Measurements from ENCODE around the gene KMT2A. TPM values are rescaled to one million over a fixed set of nuclear protein-coding genes. Genes with fewer than 3 reads are reported as not detected.

Gene KMT2A
- total and polyA plus RNA-seq, 2 donors (not counting 3 experiments of a cell fraction or from before 2014, with no cell fraction given) = 23.5 to 63.9 TPM

DNA sequence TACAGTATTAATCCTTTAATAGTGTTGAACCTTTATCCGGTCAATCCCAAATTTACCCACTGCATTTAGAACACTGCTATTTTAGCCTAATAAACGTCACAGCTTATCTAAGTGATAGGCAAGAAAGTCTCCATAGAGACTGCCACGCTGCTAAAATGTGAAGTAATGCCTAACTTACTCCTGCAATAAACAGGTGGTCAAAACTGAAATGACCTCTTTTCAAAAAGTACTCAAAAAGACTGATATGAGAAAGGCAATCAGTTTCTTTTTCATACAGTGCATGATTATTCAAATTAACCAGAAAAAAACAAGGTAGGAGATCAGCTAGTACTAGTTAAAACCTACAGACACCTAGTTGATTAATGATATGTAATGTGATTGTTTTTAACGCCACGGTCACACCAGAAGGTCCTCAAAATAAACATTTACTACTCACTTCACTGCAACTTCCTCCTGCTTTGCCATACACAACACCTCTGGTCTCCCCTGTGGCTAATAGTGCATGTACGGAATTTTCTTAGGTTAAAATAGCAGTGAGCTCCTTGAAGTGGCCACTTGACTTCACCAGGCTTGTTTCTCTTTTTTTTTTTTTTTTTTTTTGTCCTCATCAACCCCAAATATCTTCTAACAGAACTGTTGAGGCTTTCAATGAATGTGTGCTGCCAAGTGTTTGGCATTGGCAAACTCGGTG is 26.1 kb upstream of the KMT2A start:
- Histone ChIP-seq H3K4me1 (ENCODE audit: control insufficient read depth, extremely low read depth, insufficient read depth, low read length) (peaks cover under 1% of the 10 kb centered on the region), H3K27me3 (ENCODE audit: control insufficient read depth in 2 of 2, insufficient read depth in 2 of 2, low read length in 2 of 2) (no peaks in the 10 kb centered on the region), H2AFZ (ENCODE audit: low read depth, low read length) (no peak overlapping the region), H3K9me3 (replicated peaks; ENCODE audit: control insufficient read depth, insufficient read depth, low read length) (no peaks in the 10 kb centered on the region), H3K27ac (ENCODE audit: insufficient read depth, low read depth, low read length) (no peak overlapping the region), H3K9me1 (replicated peaks; ENCODE audit: control insufficient read depth, extremely low read depth, insufficient read depth, low read length) (no peaks in the 10 kb centered on the region), H3K36me3 (ENCODE audit: control insufficient read depth in 2 of 2, extremely low read depth in 1 of 2, insufficient read depth in 2 of 2, low read length in 2 of 2) (peaks cover 3 to 6% of the 10 kb centered on the region in 2 experiments), H3K9ac (replicated peaks; ENCODE audit: extremely low read depth, insufficient read depth, low read length) (no peak overlapping the region), H3K4me2 (ENCODE audit: insufficient read depth, low read length) (no peak overlapping the region), H4K20me1 (replicated peaks; ENCODE audit: control insufficient read depth, extremely low read depth, insufficient read depth, low read length) (no peaks in the 10 kb centered on the region), H3K79me2 (ENCODE audit: control insufficient read depth, insufficient read depth, low read length) (peaks cover 25% of the 10 kb centered on the region), H3K4me3 (replicated peaks in 1 of 3; ENCODE audit: insufficient read depth in 1 of 3, low read depth in 1 of 3, low read length in 3 of 3) (no peak overlapping the region)
- no peak for DNase-seq (ENCODE audit: low read depth, low spot score)
- POLR2A ChIA-PET = interaction anchor here (1.1 kb wide), 1 partner anchor 32 kb away, joined by 5 read pairs; no protein-coding TSS in a partner anchor
- intact Hi-C loops (cut with micrococcal nuclease) (no loop called here), dilution Hi-C loops (cut with MboI; ENCODE audit: extremely low pct_ligation_motif_present, low sequenced_read_pairs) (no loop called here)
- no peak for FAIRE-seq
- CTCF ChIA-PET = interaction anchor here (0.6 kb wide), 1 partner anchor 74 kb away, joined by 3 read pairs; no protein-coding TSS in a partner anchor
- BruUV-seq (replicated peaks) = no TSS peak
- TF ChIP-seq, protein P1, sequence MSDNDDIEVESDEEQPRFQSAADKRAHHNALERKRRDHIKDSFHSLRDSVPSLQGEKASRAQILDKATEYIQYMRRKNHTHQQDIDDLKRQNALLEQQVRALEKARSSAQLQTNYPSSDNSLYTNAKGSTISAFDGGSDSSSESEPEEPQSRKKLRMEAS (IDR thresholded peaks at IDR 0.05; ENCODE audit: insufficient read depth, insufficient read length) = no peak
- TF ChIP-seq EZH2 (IDR thresholded peaks at IDR 0.05; ENCODE audit: borderline replicate concordance, low read depth, low read length, severe bottlenecking) (no peak), FOS (IDR thresholded peaks at IDR 0.05; ENCODE audit: borderline replicate concordance, insufficient read depth, low read length) (no peak), POLR2A (IDR thresholded peaks at IDR 0.05; ENCODE audit: low read depth, low read length) (no peak), JUN (IDR thresholded peaks at IDR 0.05; ENCODE audit: borderline replicate concordance, insufficient read depth, insufficient read length, low read depth) (no peak)

DNA sequence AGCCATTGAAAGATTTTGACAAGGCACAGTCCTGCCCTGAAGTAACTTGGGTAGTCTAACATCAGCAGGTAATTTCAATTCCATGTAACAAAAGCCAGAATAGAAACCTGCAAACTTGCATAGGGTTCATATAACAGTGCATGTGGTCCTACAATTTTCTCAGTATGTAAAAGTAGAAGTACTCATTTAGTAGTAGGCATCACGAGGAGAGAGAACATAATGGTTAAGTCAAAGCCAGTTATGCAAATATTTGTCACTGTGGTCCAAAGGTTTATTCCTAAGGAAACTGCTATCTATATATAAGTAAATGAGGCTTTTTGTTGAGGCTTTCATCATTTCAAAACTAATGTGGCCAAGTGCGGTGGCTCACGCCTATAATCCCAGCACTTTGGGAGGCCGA is 24.8 kb upstream of the KMT2A start:
- CTCF ChIA-PET = interaction anchor here (0.7 kb wide), 1 partner anchor 50 kb away, joined by 3 read pairs; no protein-coding TSS in a partner anchor

More for the DNA sequence above, 24.8 kb upstream of the KMT2A start:
- intact Hi-C loops (cut with micrococcal nuclease) = no loop called here
- Histone ChIP-seq H3K4me1 (ENCODE audit: control insufficient read depth, extremely low read depth, insufficient read depth, low read length) (peaks cover 13% of the 10 kb centered on the region), H3K4me3 (replicated peaks in 1 of 3; ENCODE audit: insufficient read depth in 1 of 3, low read depth in 1 of 3, low read length in 3 of 3) (no peak overlapping the region), H4K20me1 (replicated peaks; ENCODE audit: control insufficient read depth, extremely low read depth, insufficient read depth, low read length) (no peaks in the 10 kb centered on the region), H3K27me3 (ENCODE audit: control insufficient read depth in 2 of 2, insufficient read depth in 2 of 2, low read length in 2 of 2) (no peaks in the 10 kb centered on the region), H3K4me2 (ENCODE audit: insufficient read depth, low read length) (no peak overlapping the region), H3K79me2 (ENCODE audit: control insufficient read depth, insufficient read depth, low read length) (peaks cover 13% of the 10 kb centered on the region), H2AFZ (ENCODE audit: low read depth, low read length) (no peak overlapping the region), H3K9me1 (replicated peaks; ENCODE audit: control insufficient read depth, extremely low read depth, insufficient read depth, low read length) (peaks cover 2% of the 10 kb centered on the region), H3K27ac (ENCODE audit: insufficient read depth, low read depth, low read length) (no peak overlapping the region), H3K9me3 (replicated peaks; ENCODE audit: control insufficient read depth, insufficient read depth, low read length) (no peaks in the 10 kb centered on the region), H3K36me3 (ENCODE audit: control insufficient read depth in 2 of 2, extremely low read depth in 1 of 2, insufficient read depth in 2 of 2, low read length in 2 of 2) (peaks cover 3 to 5% of the 10 kb centered on the region in 2 experiments), H3K9ac (replicated peaks; ENCODE audit: extremely low read depth, insufficient read depth, low read length) (no peak overlapping the region)
- no TSS peak for BruUV-seq (replicated peaks)
- FAIRE-seq = no peak
- POLR2A ChIA-PET = no interaction called here
- no peak for TF ChIP-seq JUN (IDR thresholded peaks at IDR 0.05; ENCODE audit: borderline replicate concordance, insufficient read depth, insufficient read length, low read depth)
- no peak for TF ChIP-seq GATA2 (IDR thresholded peaks at IDR 0.05; ENCODE audit: insufficient read depth, insufficient read length, low read depth, low read length)
- TF ChIP-seq, protein P1 (IDR thresholded peaks at IDR 0.05; ENCODE audit: insufficient read depth, insufficient read length) = no peak
- no peak for TF ChIP-seq POLR2AphosphoS5 (IDR thresholded peaks at IDR 0.05; ENCODE audit: insufficient read depth, low read depth, low read length)
- no peak for TF ChIP-seq MYC (IDR thresholded peaks at IDR 0.05; ENCODE audit: low read depth, low read length)
- TF ChIP-seq POLR2A (IDR thresholded peaks at IDR 0.05; ENCODE audit: low read depth, low read length) = no peak
- TF ChIP-seq FOS (IDR thresholded peaks at IDR 0.05; ENCODE audit: borderline replicate concordance, insufficient read depth, low read length) = no peak
- no peak for TF ChIP-seq EZH2 (IDR thresholded peaks at IDR 0.05; ENCODE audit: borderline replicate concordance, low read depth, low read length, severe bottlenecking)
- TF ChIP-seq, protein P2, sequence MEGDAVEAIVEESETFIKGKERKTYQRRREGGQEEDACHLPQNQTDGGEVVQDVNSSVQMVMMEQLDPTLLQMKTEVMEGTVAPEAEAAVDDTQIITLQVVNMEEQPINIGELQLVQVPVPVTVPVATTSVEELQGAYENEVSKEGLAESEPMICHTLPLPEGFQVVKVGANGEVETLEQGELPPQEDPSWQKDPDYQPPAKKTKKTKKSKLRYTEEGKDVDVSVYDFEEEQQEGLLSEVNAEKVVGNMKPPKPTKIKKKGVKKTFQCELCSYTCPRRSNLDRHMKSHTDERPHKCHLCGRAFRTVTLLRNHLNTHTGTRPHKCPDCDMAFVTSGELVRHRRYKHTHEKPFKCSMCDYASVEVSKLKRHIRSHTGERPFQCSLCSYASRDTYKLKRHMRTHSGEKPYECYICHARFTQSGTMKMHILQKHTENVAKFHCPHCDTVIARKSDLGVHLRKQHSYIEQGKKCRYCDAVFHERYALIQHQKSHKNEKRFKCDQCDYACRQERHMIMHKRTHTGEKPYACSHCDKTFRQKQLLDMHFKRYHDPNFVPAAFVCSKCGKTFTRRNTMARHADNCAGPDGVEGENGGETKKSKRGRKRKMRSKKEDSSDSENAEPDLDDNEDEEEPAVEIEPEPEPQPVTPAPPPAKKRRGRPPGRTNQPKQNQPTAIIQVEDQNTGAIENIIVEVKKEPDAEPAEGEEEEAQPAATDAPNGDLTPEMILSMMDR (IDR thresholded peaks at IDR 0.05; ENCODE audit: extremely low read depth in 1 of 2, insufficient read depth in 1 of 2, low read depth in 1 of 2, low read length in 2 of 2) = no peak
- dilution Hi-C loops (cut with MboI; ENCODE audit: extremely low pct_ligation_motif_present, low sequenced_read_pairs) = no loop called here
- no peak for DNase-seq (ENCODE audit: low read depth, low spot score)
